Hepatocyte (in vitro differentiated cells): ENCODE measurements around the gene SLC25A46.
"Not testable (repeated sequence)": the region's sequence is repeated elsewhere in the genome, so short reads cannot be mapped to it uniquely, and the experiment has no call there.

Experiments
- CTCF ChIP-seq: fragments of 200-600 bp; sonication (generic); IDR thresholded peaks from 2 replicates; pipeline ENCODE4 v1.5.1; 2016; ENCODE audit warnings: antibody characterized with exemption, mild to moderate bottlenecking; ENCODE audit not compliant: poor library complexity
- EZH2phosphoT487 ChIP-seq: fragments of 200-600 bp; sonication (generic); IDR thresholded peaks from one replicate; pipeline ENCODE4 v1.6.1; 2018; ENCODE audit warnings: antibody characterized with exemption, mild to moderate bottlenecking, low read depth, moderate library complexity; ENCODE audit not compliant: unreplicated experiment, severe bottlenecking

- not testable (repeated sequence) for TF ChIP-seq EZH2phosphoT487, CTCF
Observed at GRCh38 chr5:110690587-110690986, 48.2 kb upstream of the SLC25A46 start.
